SK-N-SH treated with all-trans-retinoic acid at 6 μM for 48 hours (cell line): Measurements from ENCODE around the gene SLC13A3.

Experiments
- ATAC-seq: fragments of 200-7000 bp; cut with Tn5 transposase; 3 replicates; pipeline ENCODE4 v1.9.1; 2020; ENCODE audit warnings: mild to moderate bottlenecking, moderate library complexity
- ARNTL ChIP-seq: fragments of 450-650 bp; formaldehyde crosslinking; IDR thresholded peaks from 2 replicates; pipeline ENCODE4 v1.5.0; 2020; ENCODE audit warnings: low read depth, mild to moderate bottlenecking, moderate library complexity, borderline replicate concordance
- BACH2 ChIP-seq: fragments of 250-450 bp; sonication (Bioruptor Pico); IDR thresholded peaks from 2 replicates; pipeline ENCODE4 v1.9.0; 2021; ENCODE audit warnings: mild to moderate bottlenecking, borderline replicate concordance
- CREB5 ChIP-seq: fragments of 250-450 bp; sonication (Bioruptor Pico); IDR thresholded peaks from 2 replicates; pipeline ENCODE4 v1.5.1; 2020; ENCODE audit warnings: low read depth, mild to moderate bottlenecking, moderate library complexity
- CSRNP3 ChIP-seq: fragments of 250-450 bp; sonication (Bioruptor Pico); IDR thresholded peaks from 2 replicates; pipeline ENCODE4 v1.5.1; 2021; ENCODE audit warnings: mild to moderate bottlenecking, moderate library complexity
- GLIS3 ChIP-seq: fragments of 250-450 bp; sonication (Bioruptor Pico); IDR thresholded peaks from 2 replicates; pipeline ENCODE4 v1.5.0; 2020; ENCODE audit warnings: mild to moderate bottlenecking, moderate library complexity
- ISL1 ChIP-seq: fragments of 250-450 bp; sonication (Bioruptor Pico); IDR thresholded peaks from 2 replicates; pipeline ENCODE4 v2.1.2; 2022; ENCODE audit warnings: mild to moderate bottlenecking, moderate library complexity
- OSR1 ChIP-seq: fragments of 250-450 bp; sonication (Bioruptor Pico); IDR thresholded peaks from 2 replicates; pipeline ENCODE4 v1.8.0; 2022; ENCODE audit warnings: moderate library complexity, mild to moderate bottlenecking, inconsistent platforms
- PATZ1 ChIP-seq: fragments of 250-450 bp; sonication (Bioruptor Pico); IDR thresholded peaks from 2 replicates; pipeline ENCODE4 v1.8.0; 2020; ENCODE audit warnings: mild to moderate bottlenecking, moderate library complexity, borderline replicate concordance
- POU6F1 ChIP-seq: fragments of 250-450 bp; sonication (Bioruptor Pico); IDR thresholded peaks from 2 replicates; pipeline ENCODE4 v1.8.0; 2021; ENCODE audit warnings: low read depth, mild to moderate bottlenecking, moderate library complexity, borderline replicate concordance
- PPARA ChIP-seq: fragments of 250-450 bp; sonication (Bioruptor Pico); IDR thresholded peaks from 2 replicates; pipeline ENCODE4 v1.5.0; 2020; ENCODE audit warnings: mild to moderate bottlenecking, borderline replicate concordance
- RARB ChIP-seq: fragments of 250-450 bp; sonication (Bioruptor Pico); IDR thresholded peaks from 2 replicates; pipeline ENCODE4 v1.8.0; 2021; ENCODE audit warnings: mild to moderate bottlenecking, moderate library complexity
- SNAI2 ChIP-seq: fragments of 250-450 bp; sonication (Bioruptor Pico); IDR thresholded peaks from 2 replicates; pipeline ENCODE4 v1.5.0; 2020; ENCODE audit warnings: mild to moderate bottlenecking, moderate library complexity
- TCF4 ChIP-seq: fragments of 250-450 bp; sonication (Bioruptor Pico); IDR thresholded peaks from 2 replicates; pipeline ENCODE4 v1.8.0; 2021; ENCODE audit warnings: mild to moderate bottlenecking, moderate library complexity, borderline replicate concordance
- TOX ChIP-seq: fragments of 250-450 bp; sonication (Bioruptor Pico); IDR thresholded peaks from 2 replicates; pipeline ENCODE4 v1.8.0; 2021; ENCODE audit warnings: mild to moderate bottlenecking, moderate library complexity, borderline replicate concordance
- TSHZ2 ChIP-seq: fragments of 250-450 bp; sonication (Bioruptor Pico); IDR thresholded peaks from 2 replicates; pipeline ENCODE4 v1.5.0; 2020; ENCODE audit warnings: mild to moderate bottlenecking, moderate library complexity
- ZFP3 ChIP-seq: fragments of 250-450 bp; sonication (Bioruptor Pico); IDR thresholded peaks from 2 replicates; pipeline ENCODE4 v1.5.0; 2020; ENCODE audit warnings: mild to moderate bottlenecking, moderate library complexity
- ZNF565 ChIP-seq: fragments of 450-650 bp; formaldehyde crosslinking; conservative IDR thresholded peaks from 2 replicates; pipeline ENCODE4 v1.5.0; 2020; ENCODE audit warnings: low read depth, mild to moderate bottlenecking, moderate library complexity
- ZNF70 ChIP-seq: fragments of 450-650 bp; formaldehyde crosslinking; IDR thresholded peaks from 2 replicates; pipeline ENCODE4 v1.5.0; 2020; ENCODE audit warnings: mild to moderate bottlenecking, moderate library complexity
- ZNF8 ChIP-seq: fragments of 450-650 bp; formaldehyde crosslinking; IDR thresholded peaks from 2 replicates; pipeline ENCODE4 v1.5.0; 2020; ENCODE audit warnings: mild to moderate bottlenecking, moderate library complexity

SLC13A3 gene

GRCh38 chr20:46520976-46521579 lies 130.2 kb downstream of the SLC13A3 start:
- peak; percentile 93 for ATAC-seq
- TF ChIP-seq GLIS3 (CRISPR knock-in tag) (no peak), TSHZ2 (no peak), CREB5 (CRISPR knock-in tag) (no peak), ZNF70 (no peak), OSR1 (CRISPR knock-in tag) (no peak), TCF4 (CRISPR knock-in tag) (no peak), PATZ1 (CRISPR knock-in tag) (no peak), TOX (CRISPR knock-in tag) (no peak), SNAI2 (no peak), ISL1 (no peak), CSRNP3 (CRISPR knock-in tag) (no peak), ARNTL (CRISPR knock-in tag) (no peak)

- no peak for ATAC-seq
- peak; percentile 86; the same call in 1 of the 2 replicates for TF ChIP-seq ZNF565
- no peak for TF ChIP-seq ZFP3 (CRISPR knock-in tag)
- TF ChIP-seq TOX (CRISPR knock-in tag): no peak
- no peak for TF ChIP-seq ARNTL (CRISPR knock-in tag)
- TF ChIP-seq SNAI2: no peak
- TF ChIP-seq RARB (CRISPR knock-in tag): no peak
These were observed 130.7 kb downstream of the SLC13A3 start for GRCh38 chr20:46520540-46520939.

GRCh38 chr20:46519471-46520068 lies 131.7 kb downstream of the SLC13A3 start:
- no peak for ATAC-seq
- TF ChIP-seq TOX (CRISPR knock-in tag) (no peak), ISL1 (no peak), CREB5 (CRISPR knock-in tag) (no peak), CSRNP3 (CRISPR knock-in tag) (no peak), GLIS3 (CRISPR knock-in tag) (no peak), POU6F1 (no peak), PPARA (CRISPR knock-in tag) (no peak), SNAI2 (no peak), ZNF70 (no peak), TSHZ2 (no peak), BACH2 (CRISPR knock-in tag) (no peak), OSR1 (CRISPR knock-in tag) (no peak), ZNF565 (no peak), ZNF8 (CRISPR knock-in tag) (no peak)
